SU-DHL-6 (cell line): ENCODE data around the gene EFCAB8.

ENCODE experiments used
- EZH2phosphoT487 ChIP-seq: fragments of 200-600 bp; sonication (generic), shearing (Covaris generic); conservative IDR thresholded peaks from 2 replicates; pipeline ENCODE4 v1.6.1; 2018; ENCODE audit warnings: mild to moderate bottlenecking, antibody characterized with exemption, low read length, moderate library complexity, mixed read lengths
- TF ChIP-seq, protein P1 (sequence below): fragments of 200-600 bp; sonication (generic); IDR thresholded peaks from one replicate; pipeline ENCODE4 v1.5.1; 2017; ENCODE audit warnings: antibody characterized with exemption, mild to moderate bottlenecking, low read length, moderate library complexity; ENCODE audit not compliant: insufficient read depth, poor library complexity, severe bottlenecking

- TF ChIP-seq, protein P1, sequence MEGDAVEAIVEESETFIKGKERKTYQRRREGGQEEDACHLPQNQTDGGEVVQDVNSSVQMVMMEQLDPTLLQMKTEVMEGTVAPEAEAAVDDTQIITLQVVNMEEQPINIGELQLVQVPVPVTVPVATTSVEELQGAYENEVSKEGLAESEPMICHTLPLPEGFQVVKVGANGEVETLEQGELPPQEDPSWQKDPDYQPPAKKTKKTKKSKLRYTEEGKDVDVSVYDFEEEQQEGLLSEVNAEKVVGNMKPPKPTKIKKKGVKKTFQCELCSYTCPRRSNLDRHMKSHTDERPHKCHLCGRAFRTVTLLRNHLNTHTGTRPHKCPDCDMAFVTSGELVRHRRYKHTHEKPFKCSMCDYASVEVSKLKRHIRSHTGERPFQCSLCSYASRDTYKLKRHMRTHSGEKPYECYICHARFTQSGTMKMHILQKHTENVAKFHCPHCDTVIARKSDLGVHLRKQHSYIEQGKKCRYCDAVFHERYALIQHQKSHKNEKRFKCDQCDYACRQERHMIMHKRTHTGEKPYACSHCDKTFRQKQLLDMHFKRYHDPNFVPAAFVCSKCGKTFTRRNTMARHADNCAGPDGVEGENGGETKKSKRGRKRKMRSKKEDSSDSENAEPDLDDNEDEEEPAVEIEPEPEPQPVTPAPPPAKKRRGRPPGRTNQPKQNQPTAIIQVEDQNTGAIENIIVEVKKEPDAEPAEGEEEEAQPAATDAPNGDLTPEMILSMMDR = no peak
- no peak for TF ChIP-seq EZH2phosphoT487
These were observed 2.7 kb downstream of the EFCAB8 start for GRCh38 chr20:32861446-32861845.
